ENCODE results near the gene CALHM1.
"Not testable (repeated sequence)": the region's sequence is repeated elsewhere in the genome, so short reads cannot be mapped to it uniquely, and the experiment has no call there.

Gene CALHM1

DNA sequence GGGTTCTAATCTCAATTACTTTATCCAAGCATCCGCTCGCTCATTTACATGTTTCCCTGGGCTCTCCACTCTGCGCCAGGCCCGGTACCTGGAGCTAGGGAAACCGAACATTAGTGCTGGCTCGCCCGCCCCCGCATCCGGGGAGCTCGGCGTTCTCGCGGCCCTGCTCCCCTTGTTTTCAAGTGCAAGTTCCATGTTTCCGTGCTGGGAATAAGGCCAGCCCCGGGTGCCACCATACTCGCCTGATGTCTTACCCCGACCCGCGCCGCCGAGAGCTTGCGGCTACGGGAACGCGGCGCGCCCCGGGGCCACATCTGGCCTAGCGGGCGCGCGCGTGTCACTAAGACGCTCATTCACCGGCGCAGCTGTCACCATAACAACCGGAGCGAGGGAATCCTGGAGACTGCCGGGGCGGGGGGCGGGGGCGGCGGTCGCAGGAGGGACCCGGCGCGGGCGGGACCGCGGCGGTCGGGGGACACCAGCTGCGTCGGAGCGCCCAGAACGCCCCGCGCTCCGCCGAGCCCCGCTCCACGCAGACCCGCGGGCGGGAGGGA lies 34.7 kb upstream of the CALHM1 start, which contains the start of gene NEURL1:
TSS of gene NEURL1 (plus strand) at position 344 of the 554 bp plus-strand sequence. CDS start 683 bp downstream, outside the sequence.
- TF ChIP-seq, protein P1, sequence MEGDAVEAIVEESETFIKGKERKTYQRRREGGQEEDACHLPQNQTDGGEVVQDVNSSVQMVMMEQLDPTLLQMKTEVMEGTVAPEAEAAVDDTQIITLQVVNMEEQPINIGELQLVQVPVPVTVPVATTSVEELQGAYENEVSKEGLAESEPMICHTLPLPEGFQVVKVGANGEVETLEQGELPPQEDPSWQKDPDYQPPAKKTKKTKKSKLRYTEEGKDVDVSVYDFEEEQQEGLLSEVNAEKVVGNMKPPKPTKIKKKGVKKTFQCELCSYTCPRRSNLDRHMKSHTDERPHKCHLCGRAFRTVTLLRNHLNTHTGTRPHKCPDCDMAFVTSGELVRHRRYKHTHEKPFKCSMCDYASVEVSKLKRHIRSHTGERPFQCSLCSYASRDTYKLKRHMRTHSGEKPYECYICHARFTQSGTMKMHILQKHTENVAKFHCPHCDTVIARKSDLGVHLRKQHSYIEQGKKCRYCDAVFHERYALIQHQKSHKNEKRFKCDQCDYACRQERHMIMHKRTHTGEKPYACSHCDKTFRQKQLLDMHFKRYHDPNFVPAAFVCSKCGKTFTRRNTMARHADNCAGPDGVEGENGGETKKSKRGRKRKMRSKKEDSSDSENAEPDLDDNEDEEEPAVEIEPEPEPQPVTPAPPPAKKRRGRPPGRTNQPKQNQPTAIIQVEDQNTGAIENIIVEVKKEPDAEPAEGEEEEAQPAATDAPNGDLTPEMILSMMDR (IDR thresholded peaks at IDR 0.05; ENCODE audit: extremely low read depth, missing control alignments), result no peak
- DNase-seq (ENCODE audit: low spot score), result peak; percentile 44

GRCh38 chr10:103492655-103493261 lies 34.1 kb upstream of the CALHM1 start:
- no peak for DNase-seq (ENCODE audit: low spot score)
- TF ChIP-seq, protein P1 (IDR thresholded peaks at IDR 0.05; ENCODE audit: extremely low read depth, missing control alignments), result no peak

- DNase-seq (ENCODE audit: low spot score), result no peak
- TF ChIP-seq, protein P1 (IDR thresholded peaks at IDR 0.05; ENCODE audit: extremely low read depth, missing control alignments), result no peak
Measured at GRCh38 chr10:103491729-103492364, 33.1 kb upstream of the CALHM1 start.

GRCh38 chr10:103490986-103491314 lies 32.2 kb upstream of the CALHM1 start:
- no peak for DNase-seq (ENCODE audit: low spot score)
- TF ChIP-seq, protein P1 (IDR thresholded peaks at IDR 0.05; ENCODE audit: extremely low read depth, missing control alignments), result no peak

DNA sequence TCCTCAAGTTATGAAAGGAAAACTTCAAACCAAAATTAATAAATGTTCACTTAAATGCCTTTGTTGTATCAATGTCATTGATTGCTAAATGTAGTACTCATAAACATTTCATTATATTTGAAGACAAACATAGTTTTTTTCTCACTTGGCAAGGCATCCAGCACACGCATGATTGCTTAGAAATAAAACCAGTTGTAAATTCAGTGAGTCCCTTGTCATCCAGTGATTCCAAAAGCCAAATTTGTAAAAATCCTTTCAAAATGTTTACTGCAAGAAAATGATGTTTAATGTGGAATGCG lies 28.7 kb upstream of the CALHM1 start:
- TF ChIP-seq, protein P1 (IDR thresholded peaks at IDR 0.05; ENCODE audit: extremely low read depth, missing control alignments), result no peak
- DNase-seq (ENCODE audit: low spot score), result no peak

- not testable (repeated sequence) for DNase-seq (ENCODE audit: low spot score)
Measured at GRCh38 chr10:103486635-103487409, 28.1 kb upstream of the CALHM1 start.

DNA sequence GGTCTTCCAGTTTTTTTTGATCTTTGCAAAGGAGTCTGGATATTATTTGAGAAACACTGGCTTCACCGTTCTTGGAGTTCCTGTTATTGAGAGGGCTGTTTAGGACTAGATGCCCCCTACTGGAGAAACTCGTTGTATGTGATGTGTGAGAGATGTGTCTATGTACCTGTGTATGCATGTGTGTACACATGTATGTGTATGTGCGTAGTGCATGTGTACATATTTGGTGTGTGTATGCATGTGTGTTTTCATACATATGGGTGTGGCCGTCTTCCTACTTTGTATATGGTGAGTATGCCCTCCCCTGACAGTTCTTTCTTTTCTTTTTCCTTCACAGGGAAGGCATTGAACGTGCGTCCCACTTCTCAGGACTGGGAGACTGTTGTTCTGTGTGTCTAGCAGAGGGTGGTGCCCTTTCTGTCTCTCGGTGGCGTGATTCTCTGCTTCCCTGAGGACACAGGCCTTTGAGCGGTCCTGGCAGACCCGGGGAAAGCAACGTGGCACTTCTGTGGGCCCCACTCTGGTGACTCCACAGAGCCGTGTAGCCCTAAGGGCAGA lies 23.4 kb upstream of the CALHM1 start:
- TF ChIP-seq, protein P1 (IDR thresholded peaks at IDR 0.05; ENCODE audit: extremely low read depth, missing control alignments), result peak; percentile 36
- peak; percentile 79 for DNase-seq (ENCODE audit: low spot score)

Data from GM20000 (cell line).